Nephron (organoid): ENCODE results near the gene CARMIL1.

ENCODE experiments used
- H3K27ac Mint-ChIP-seq, 3 experiments: 2 replicates each; pipeline ENCODE4 v1.8.0; 2020; ENCODE audit warnings: mixed read lengths in 3 of 3, mild to moderate bottlenecking in 2 of 3, moderate library complexity in 1 of 3
- H3K27me3 Mint-ChIP-seq: 2 replicates; pipeline ENCODE4 v1.8.0; 2021; ENCODE audit warnings: low read depth, mild to moderate bottlenecking, moderate library complexity, mixed read lengths
- H3K36me3 Mint-ChIP-seq: 2 replicates; pipeline ENCODE4 v1.8.0; 2020; ENCODE audit warnings: low read depth, mixed read lengths
- H3K4me1 Mint-ChIP-seq: 2 replicates; pipeline ENCODE4 v1.8.0; 2020; ENCODE audit warnings: mixed read lengths
- H3K4me3 Mint-ChIP-seq, 3 experiments: 2 replicates each; pipeline ENCODE4 v1.8.0; 2020; ENCODE audit warnings: mild to moderate bottlenecking in 3 of 3, mixed read lengths in 3 of 3, moderate library complexity in 2 of 3
- H3K9me3 Mint-ChIP-seq: 2 replicates; pipeline ENCODE4 v1.8.0; 2020; ENCODE audit warnings: mixed read lengths
- TF ChIP-seq, protein P1 (sequence below), 3 experiments: fragments of 200-600 bp; sonication (generic); IDR thresholded peaks; one replicate each; pipeline ENCODE4 v1.5.0; 2021; ENCODE audit warnings: antibody characterized with exemption in 3 of 3; ENCODE audit not compliant: unreplicated experiment in 3 of 3

The CARMIL1 gene

DNA sequence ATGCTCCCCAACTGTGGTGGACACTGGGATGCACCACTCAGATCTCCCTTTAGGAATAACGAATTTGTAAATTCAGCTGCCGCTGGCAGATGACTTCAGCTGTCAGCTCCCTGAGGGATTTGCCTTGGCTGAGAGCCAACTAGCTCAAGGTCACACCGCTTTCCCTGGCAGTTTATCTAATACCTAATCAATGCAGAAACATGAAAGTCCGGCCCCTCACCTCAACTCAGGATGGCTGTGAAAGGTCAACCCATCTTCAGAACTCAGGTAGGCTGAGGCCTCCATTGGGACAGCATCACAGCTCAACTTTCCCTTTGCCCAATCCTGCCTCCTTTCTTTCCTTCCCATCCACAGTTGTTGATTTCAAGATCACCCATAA is 350.0 kb downstream of the CARMIL1 start:
- no peak overlapping the region for H3K27ac Mint-ChIP-seq
- no peaks in the 10 kb centered on the region for H3K36me3 Mint-ChIP-seq
- TF ChIP-seq, protein P1, sequence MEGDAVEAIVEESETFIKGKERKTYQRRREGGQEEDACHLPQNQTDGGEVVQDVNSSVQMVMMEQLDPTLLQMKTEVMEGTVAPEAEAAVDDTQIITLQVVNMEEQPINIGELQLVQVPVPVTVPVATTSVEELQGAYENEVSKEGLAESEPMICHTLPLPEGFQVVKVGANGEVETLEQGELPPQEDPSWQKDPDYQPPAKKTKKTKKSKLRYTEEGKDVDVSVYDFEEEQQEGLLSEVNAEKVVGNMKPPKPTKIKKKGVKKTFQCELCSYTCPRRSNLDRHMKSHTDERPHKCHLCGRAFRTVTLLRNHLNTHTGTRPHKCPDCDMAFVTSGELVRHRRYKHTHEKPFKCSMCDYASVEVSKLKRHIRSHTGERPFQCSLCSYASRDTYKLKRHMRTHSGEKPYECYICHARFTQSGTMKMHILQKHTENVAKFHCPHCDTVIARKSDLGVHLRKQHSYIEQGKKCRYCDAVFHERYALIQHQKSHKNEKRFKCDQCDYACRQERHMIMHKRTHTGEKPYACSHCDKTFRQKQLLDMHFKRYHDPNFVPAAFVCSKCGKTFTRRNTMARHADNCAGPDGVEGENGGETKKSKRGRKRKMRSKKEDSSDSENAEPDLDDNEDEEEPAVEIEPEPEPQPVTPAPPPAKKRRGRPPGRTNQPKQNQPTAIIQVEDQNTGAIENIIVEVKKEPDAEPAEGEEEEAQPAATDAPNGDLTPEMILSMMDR (IDR thresholded peaks at IDR 0.05; ENCODE audit: unreplicated experiment in 3 of 3): no peak
- peaks cover 30% of the 10 kb centered on the region for H3K27me3 Mint-ChIP-seq
- peaks cover 2% of the 10 kb centered on the region for H3K9me3 Mint-ChIP-seq
- H3K4me3 Mint-ChIP-seq: no peak overlapping the region
- no peaks in the 10 kb centered on the region for H3K4me1 Mint-ChIP-seq

DNA sequence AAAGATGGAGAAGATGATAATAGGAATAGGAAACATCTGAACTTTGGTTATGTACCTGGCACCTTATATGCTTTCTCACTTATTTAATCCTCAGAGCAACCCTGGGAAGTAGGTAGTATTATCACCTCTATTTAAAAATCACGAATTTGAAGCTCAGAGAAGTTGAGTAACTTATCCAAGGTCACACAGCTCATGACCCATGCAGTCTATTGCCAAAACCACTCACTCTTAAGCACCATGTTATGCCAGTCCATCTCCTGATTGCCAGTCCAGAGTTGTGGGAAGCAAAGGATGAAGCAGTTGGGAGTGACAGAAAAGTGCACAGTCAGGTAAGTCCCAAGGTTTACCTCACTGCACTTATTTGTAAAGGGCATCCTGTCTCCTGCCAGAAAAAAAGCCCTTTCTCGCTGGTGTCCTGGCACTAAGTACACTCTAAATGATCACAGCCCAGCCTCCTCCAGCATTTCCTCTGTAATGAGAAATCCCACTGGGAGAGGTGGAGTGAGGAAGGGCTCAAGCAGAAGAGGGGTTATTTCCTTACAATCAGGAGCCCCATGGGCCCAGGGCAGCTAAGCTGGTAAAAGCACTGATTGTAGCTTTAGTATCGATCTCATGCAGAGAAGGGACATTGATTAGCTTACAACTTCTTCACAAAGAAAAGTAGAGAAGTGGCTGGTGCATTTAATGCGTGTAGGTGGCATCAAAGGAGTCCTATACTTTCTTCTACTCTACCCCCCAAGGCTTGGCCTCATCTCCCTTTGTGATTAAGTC is 351.5 kb downstream of the CARMIL1 start:
- no peak overlapping the region for H3K27ac Mint-ChIP-seq
- TF ChIP-seq, protein P1 (IDR thresholded peaks at IDR 0.05; ENCODE audit: unreplicated experiment in 3 of 3): no peak
- H3K9me3 Mint-ChIP-seq: peaks cover 2% of the 10 kb centered on the region
- no peaks in the 10 kb centered on the region for H3K4me1 Mint-ChIP-seq
- H3K36me3 Mint-ChIP-seq: no peaks in the 10 kb centered on the region
- H3K27me3 Mint-ChIP-seq: peaks cover 30% of the 10 kb centered on the region
- H3K4me3 Mint-ChIP-seq: no peak overlapping the region

DNA sequence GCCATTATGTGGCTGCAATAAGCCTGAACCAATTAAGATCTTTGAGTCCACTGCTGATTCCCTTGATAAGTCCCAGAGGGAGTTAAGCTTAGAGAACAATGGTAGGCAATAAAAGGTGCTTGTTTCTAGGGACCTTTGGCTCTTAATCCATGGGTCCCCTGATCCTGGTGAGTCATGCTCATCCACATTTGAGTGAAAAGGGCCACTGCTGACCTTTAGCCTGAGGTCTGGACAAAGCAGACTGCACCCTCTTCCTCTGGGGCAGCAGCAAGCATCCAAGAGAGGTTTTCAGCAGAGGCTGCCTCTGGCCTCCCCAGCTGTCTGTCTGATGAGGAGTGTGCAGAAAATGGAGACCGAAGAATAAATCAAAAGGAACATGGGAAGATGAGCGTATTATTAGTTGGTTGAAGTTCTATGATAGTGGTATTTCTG is 356.7 kb downstream of the CARMIL1 start:
- Mint-ChIP-seq H3K4me1 (no peaks in the 10 kb centered on the region), H3K27ac (no peak overlapping the region), H3K4me3 (no peak overlapping the region), H3K36me3 (no peaks in the 10 kb centered on the region), H3K9me3 (no peaks in the 10 kb centered on the region), H3K27me3 (peaks cover 13% of the 10 kb centered on the region)
- TF ChIP-seq, protein P1 (IDR thresholded peaks at IDR 0.05; ENCODE audit: unreplicated experiment in 3 of 3): no peak

DNA sequence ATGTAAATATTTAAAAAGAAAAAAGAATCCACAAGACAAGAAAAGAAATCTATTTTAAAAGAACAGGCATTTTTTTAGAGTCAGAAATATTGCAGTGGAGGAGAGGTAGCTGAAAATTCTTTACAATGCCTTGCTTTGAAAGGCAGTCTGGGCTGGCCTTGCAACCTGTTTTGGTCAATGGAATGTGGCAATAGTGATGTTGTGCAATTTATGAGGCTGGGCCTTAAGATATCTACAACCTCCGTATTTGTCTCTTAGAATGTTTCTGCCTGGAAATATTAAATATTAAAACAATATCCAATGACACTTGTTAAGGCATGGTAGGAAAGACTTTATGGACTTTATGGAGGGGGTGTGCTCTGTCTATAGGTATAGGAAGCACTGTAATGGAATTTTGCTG is 358.0 kb downstream of the CARMIL1 start:
- Mint-ChIP-seq H3K4me1 (peaks cover 4% of the 10 kb centered on the region), H3K36me3 (no peaks in the 10 kb centered on the region), H3K9me3 (no peaks in the 10 kb centered on the region), H3K4me3 (no peak overlapping the region), H3K27me3 (peaks cover 5% of the 10 kb centered on the region), H3K27ac (no peak overlapping the region)
- TF ChIP-seq, protein P1 (IDR thresholded peaks at IDR 0.05; ENCODE audit: unreplicated experiment in 3 of 3): no peak

DNA sequence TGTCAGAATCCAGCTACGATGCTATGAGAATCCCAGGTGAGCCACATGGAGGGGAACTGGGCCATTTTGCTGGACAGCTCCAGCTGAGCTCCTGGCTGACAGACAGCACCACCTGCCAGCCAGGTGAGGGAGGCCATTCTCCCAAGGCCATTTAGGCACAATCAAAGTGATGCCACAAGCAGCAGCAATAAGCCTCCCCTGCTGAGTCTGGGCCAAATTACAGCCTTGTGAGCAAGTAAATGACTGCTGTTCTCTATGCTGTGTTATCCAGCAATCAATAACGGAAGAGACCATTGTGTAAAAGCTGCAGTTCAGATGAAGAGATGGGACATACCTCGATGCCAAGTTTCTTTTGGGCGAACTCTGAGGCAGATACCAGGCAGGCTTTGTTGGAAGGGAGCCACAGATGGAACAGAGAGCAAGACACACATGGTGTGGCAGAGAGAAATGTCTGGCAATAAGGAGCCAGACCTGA is 358.8 kb downstream of the CARMIL1 start:
- H3K9me3 Mint-ChIP-seq: no peaks in the 10 kb centered on the region
- H3K36me3 Mint-ChIP-seq: no peaks in the 10 kb centered on the region
- peaks cover 5% of the 10 kb centered on the region for H3K27me3 Mint-ChIP-seq
- H3K4me3 Mint-ChIP-seq: no peak overlapping the region
- no peak overlapping the region for H3K27ac Mint-ChIP-seq
- TF ChIP-seq, protein P1 (IDR thresholded peaks at IDR 0.05; ENCODE audit: unreplicated experiment in 3 of 3): no peak
- H3K4me1 Mint-ChIP-seq: peaks cover 6% of the 10 kb centered on the region

DNA sequence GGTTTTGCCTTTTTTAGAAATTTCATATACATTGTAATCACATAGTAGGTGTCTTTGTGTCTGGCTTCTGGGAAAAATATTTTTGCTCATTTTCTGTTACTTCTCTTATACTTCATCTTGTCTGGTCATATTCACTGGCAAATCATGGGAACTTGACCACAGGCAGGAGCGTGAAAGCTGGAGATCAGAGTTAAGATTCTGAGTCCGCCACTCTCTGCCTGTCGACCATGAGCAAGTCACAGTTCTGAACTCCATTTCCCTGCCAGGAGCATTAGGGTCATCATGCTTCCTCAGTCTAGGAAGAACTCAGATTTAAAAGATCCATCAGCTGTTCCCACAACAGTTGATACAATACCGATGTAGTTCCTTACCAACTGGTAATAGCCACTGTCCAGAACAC is 360.5 kb downstream of the CARMIL1 start:
- no peaks in the 10 kb centered on the region for H3K36me3 Mint-ChIP-seq
- no peak overlapping the region for H3K4me3 Mint-ChIP-seq
- peaks cover 15% of the 10 kb centered on the region for H3K27me3 Mint-ChIP-seq
- peaks cover 6% of the 10 kb centered on the region for H3K4me1 Mint-ChIP-seq
- H3K27ac Mint-ChIP-seq: no peak overlapping the region
- H3K9me3 Mint-ChIP-seq: no peaks in the 10 kb centered on the region
- TF ChIP-seq, protein P1 (IDR thresholded peaks at IDR 0.05; ENCODE audit: unreplicated experiment in 3 of 3): no peak
